Fibroblast of mammary gland (primary cell): Measurements from ENCODE around the gene PM20D2.

Experiments used
- DNase-seq: peaks from one replicate; pipeline ENCODE4 v3.0.0-alpha.2; 2010; ENCODE audit warnings: low read depth
- H3K4me3 ChIP-seq: 2 replicates; pipeline ENCODE4 v1.5.1; 2011; ENCODE audit warnings: low read depth, mild to moderate bottlenecking, low read length, moderate library complexity; ENCODE audit not compliant: control insufficient read depth
- TF ChIP-seq, protein P1 (sequence below): conservative IDR thresholded peaks from 2 replicates; pipeline ENCODE4 v1.5.1; 2011; ENCODE audit warnings: low read depth, low read length, inconsistent platforms; ENCODE audit not compliant: control insufficient read depth, insufficient read depth

The PM20D2 gene

DNA sequence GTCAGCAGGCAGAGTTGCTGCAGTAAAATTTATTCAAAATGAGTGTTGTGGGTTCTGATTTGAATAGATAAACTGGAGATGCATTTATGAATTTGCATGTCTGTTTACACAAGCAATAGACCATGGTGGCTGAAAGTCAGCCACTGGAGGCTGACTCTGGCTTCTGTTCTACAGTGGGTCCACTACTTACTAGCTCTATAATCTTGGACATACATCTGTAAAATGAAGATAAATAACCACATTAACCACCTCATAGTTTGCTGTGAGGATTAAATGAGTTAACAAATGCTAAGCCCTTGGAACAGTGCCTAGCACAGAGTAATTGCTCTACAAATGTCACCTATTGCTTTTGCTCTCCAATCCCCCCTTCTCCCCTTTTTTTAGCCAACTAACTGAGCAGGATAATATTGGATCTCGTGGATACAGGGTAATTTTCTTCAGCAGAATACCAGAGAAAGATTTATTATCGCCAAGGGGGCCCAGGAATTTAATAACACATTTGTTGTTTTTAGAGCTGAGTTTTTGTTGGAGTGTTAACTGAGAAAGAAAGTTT is 1.4 kb upstream of the PM20D2 start:
- TF ChIP-seq, protein P1, sequence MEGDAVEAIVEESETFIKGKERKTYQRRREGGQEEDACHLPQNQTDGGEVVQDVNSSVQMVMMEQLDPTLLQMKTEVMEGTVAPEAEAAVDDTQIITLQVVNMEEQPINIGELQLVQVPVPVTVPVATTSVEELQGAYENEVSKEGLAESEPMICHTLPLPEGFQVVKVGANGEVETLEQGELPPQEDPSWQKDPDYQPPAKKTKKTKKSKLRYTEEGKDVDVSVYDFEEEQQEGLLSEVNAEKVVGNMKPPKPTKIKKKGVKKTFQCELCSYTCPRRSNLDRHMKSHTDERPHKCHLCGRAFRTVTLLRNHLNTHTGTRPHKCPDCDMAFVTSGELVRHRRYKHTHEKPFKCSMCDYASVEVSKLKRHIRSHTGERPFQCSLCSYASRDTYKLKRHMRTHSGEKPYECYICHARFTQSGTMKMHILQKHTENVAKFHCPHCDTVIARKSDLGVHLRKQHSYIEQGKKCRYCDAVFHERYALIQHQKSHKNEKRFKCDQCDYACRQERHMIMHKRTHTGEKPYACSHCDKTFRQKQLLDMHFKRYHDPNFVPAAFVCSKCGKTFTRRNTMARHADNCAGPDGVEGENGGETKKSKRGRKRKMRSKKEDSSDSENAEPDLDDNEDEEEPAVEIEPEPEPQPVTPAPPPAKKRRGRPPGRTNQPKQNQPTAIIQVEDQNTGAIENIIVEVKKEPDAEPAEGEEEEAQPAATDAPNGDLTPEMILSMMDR: no peak
- no peak for DNase-seq
- H3K4me3 ChIP-seq: no peak overlapping the region

DNA sequence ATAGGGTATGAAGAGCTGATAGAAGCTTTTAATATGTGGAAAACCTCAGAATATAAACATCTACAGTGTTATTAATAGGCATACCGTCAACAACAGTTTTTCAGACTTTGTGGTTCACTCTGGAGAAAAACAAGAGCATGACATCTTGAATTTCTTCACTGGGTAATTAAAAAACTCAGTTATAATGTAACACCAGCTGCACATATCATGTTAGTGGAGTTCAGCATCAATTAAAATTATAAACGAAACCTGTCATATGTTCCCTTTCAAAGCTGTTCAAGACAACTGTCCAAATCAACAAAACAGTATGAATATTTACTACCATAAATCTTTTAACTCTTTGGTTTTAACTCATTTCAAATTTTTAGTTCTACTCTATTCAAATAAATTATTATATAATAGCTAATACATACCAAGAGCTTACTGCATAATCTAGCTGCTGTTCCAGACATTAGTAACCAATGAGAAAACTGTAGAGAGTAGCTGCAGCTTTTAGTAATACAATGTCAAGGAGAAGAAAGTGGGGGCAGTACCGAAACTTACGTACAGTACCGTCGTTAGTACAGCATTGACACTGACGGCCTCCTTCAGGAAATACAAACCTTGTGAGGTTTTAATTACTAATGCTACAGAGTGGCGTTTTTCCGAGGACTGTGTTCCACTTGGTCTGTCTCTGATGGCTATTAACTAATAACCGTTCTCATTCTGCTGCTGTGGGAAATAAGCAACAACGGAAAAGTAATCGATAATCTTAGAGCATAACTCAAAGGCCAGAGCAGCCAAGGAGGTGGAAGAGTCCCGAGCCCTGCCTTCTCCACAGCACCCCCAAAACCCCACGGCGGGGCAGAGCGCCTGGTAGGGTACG is 532 bp upstream of the PM20D2 start:
- TF ChIP-seq, protein P1: no peak
- peak; percentile 41 for DNase-seq
- peak overlapping the region; percentile 55 for H3K4me3 ChIP-seq

DNA sequence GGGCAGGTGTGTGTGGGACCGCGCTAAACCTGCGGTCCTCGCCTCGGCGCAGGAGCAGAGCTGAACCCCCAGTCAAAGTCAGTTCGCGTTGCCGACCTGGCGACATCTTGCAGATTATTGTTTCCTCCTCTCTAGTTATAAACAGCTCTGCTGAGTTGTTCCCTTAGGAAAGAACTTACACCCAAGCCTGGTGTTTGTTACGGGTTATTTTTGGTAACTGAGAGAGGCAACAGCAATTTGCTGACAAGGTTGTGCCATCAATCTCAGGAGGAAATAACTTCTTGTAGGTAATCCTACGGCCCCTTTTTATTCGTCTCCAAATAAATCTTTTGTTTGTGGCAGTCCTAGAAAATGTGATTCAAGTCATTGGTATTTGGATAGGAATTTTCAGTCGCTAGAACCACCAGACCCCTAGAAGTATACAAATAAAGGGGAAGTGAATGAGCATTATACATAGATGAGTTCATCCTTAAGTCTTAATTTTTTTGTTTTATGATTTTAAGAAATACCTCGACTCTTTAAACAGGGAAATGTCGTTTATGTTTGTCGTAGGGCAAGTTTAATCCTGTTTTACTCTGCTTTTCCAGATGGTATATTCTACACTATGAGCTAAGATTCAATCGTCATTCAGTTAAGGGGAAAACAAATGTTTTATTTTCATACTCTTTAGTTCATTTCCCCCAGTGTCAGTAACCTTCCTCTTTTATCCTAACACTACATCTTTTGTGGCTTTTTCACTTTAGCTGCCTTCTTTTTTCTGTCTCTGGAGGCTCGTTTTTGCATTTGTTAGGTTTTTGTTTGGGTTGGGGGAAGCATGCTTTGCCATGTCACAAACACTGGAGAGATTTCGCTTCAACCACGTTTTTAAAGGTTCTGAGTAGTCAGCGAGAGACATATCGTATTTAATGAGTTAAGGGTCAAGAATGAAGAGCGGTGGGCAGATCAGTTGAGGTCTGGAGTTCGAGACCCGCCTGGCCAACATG is 1.2 kb downstream of the PM20D2 start:
- peak; percentile 26 for DNase-seq
- TF ChIP-seq, protein P1: no peak
- peak overlapping the region; percentile 55 for H3K4me3 ChIP-seq

DNA sequence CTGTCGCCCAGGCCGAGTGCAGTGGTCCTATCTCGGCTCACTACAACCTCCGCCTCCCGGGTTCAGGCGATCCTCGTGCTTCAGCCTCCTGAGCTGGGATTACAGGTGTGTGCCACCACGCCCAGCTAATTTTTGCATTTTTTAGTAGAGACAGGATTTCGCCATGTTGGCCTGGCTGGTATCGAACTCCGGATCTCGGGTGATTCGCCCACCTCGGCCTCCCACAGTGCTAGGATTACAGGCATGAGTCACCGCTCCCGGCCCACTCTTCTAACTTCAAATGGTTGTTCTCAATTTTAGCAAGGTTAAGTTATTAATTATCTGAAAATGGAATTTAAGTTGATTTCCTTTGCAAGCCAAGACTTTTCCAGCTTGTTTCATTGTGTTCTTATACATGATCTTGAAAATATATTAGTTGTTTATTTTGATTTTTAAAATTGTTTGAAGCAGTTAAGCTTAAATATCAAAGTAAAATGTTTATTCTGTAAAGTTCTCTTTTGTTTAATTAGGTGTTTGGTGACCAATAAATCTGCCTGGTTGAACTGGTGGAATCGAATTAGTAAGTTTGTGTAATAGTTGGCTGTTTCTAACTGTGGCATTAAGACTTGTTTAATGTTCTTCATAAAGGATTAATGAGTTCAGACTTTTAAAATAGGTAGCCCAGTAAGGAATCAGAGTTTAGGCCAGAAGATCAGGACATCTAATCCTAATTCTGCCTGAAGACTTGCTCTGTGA is 2.3 kb downstream of the PM20D2 start:
- H3K4me3 ChIP-seq: no peak overlapping the region
- peak; percentile 35 for DNase-seq
- TF ChIP-seq, protein P1: no peak

DNA sequence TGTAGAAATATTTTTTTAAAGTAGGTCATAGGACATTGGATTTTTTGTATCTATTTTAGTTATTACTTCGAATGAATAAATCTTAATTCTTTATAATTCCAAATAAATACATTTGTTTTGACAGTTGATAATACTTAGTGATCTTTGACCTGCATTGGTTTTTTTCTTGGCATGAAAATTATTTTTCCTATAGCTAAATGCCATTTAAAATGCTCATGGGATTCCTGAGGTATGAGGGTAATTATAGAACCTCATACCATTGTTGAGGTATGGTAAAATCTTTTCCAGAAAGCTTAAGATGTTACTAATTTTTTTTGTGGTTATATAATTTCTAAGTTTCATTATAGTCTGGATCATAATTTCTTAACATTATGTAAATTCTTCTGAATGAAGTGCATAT is 8.3 kb downstream of the PM20D2 start:
- TF ChIP-seq, protein P1: no peak
- DNase-seq: no peak
- no peak overlapping the region for H3K4me3 ChIP-seq
